K562 (cell line): ENCODE data around the gene GALNT18. TPM values are rescaled to one million over a fixed set of nuclear protein-coding genes. Genes with fewer than 3 reads are reported as not detected.

ENCODE experiments used
- ATAC-seq: fragments of 200-7000 bp; cut with Tn5 transposase; 3 replicates; pipeline ENCODE4 v1.9.1; 2020; ENCODE audit warnings: moderate library complexity
- BruUV-seq: library from RNA; stranded (reverse); fragments of 400-500 nt; replicated peaks from 2 replicates; lab custom pipeline; 2021; lab: Mats Ljungman, UMichigan
- CTCF ChIA-PET: fragments of 300-600 bp; formaldehyde crosslinking; extraction: SDS; loops from one replicate; lab custom pipeline; 2021; ENCODE audit warnings: low intra/inter-chr PET ratio; lab: Yijun Ruan, JAX
- POLR2A ChIA-PET: fragments of 300-600, 350-650 bp; sonication (Branson Sonifier 250); formaldehyde crosslinking; extraction: SDS; loops from one replicate; lab custom pipeline; 2021; ENCODE audit warnings: antibody characterized with exemption, inconsistent platforms; lab: Yijun Ruan, JAX
- DNase-seq, 4 experiments: peaks; one replicate each; pipeline versions ENCODE4 v3.0.0 to v3.0.0-alpha.2; 2011 to 2018; ENCODE audit warnings: low spot score in 3 of 4, mixed read lengths in 3 of 4; ENCODE audit errors: extremely low read depth in 1 of 4
- FAIRE-seq: peaks from 2 replicates; lab custom pipeline; 2011; peaks lifted over from hg19 to GRCh38; lab: Jason Lieb, UNC
- H2AFZ ChIP-seq: 2 replicates; pipeline ENCODE4 v1.6.0; 2011; ENCODE audit warnings: low read depth, low read length, control low read depth, inconsistent platforms
- H3K27ac ChIP-seq: fragments of 200-600 bp; 3 replicates; pipeline ENCODE4 v1.8.0; 2011; ENCODE audit warnings: low read depth, mild to moderate bottlenecking, control low read depth, inconsistent platforms, low read length, moderate library complexity, mixed read lengths; ENCODE audit errors: extremely low read depth
- H3K27me3 ChIP-seq, 2 experiments: fragments of 300-600 bp in 1 of 2; 2 replicates in 1 of 2; 3 replicates in 1 of 2; pipeline versions ENCODE4 v1.6.0 to v1.8.0; 2011; ENCODE audit warnings: inconsistent platforms in 2 of 2, low read length in 2 of 2, mild to moderate bottlenecking in 1 of 2, mixed read lengths in 1 of 2, moderate library complexity in 1 of 2; ENCODE audit not compliant: control insufficient read depth in 2 of 2, insufficient read depth in 2 of 2
- H3K36me3 ChIP-seq: fragments of 300-600 bp; 3 replicates; pipeline ENCODE4 v1.8.0; 2011; ENCODE audit warnings: mild to moderate bottlenecking, low read length, inconsistent platforms; ENCODE audit not compliant: control insufficient read depth, insufficient read depth
- H3K4me1 ChIP-seq, 2 experiments: fragments of 200-600 bp in 1 of 2; replicated peaks in 1 of 2; 2 replicates in 1 of 2; 3 replicates in 1 of 2; pipeline versions ENCODE4 v1.5.1 to v1.8.0; 2011; ENCODE audit warnings: inconsistent platforms in 2 of 2, low read length in 2 of 2, mild to moderate bottlenecking in 1 of 2, mixed read lengths in 1 of 2, moderate library complexity in 1 of 2; ENCODE audit not compliant: control insufficient read depth in 2 of 2, insufficient read depth in 2 of 2
- H3K4me2 ChIP-seq: 2 replicates; pipeline ENCODE4 v1.6.1; 2011; ENCODE audit warnings: low read length, control low read depth, inconsistent platforms, mixed read lengths; ENCODE audit not compliant: insufficient read depth
- H3K4me3 ChIP-seq: fragments of 200-600 bp; sonication (generic), shearing (Covaris generic); 2 replicates; pipeline ENCODE4 v1.5.1; 2016; ENCODE audit warnings: control low read depth, inconsistent platforms
- H3K79me2 ChIP-seq: fragments of 200-600 bp; 3 replicates; pipeline ENCODE4 v1.8.0; 2011; ENCODE audit warnings: low read length, inconsistent platforms; ENCODE audit not compliant: control insufficient read depth, insufficient read depth
- H3K9ac ChIP-seq, 2 experiments: 2 replicates each; pipeline versions ENCODE4 v1.6.0 to v1.6.1; 2011; ENCODE audit warnings: low read depth in 2 of 2, low read length in 2 of 2, control low read depth in 1 of 2, inconsistent platforms in 1 of 2, mild to moderate bottlenecking in 1 of 2, mixed read lengths in 1 of 2; ENCODE audit not compliant: insufficient read depth in 1 of 2
- H3K9me1 ChIP-seq: one replicate; pipeline ENCODE4 v1.6.0; 2011; ENCODE audit warnings: inconsistent platforms, mild to moderate bottlenecking, low read length, moderate library complexity; ENCODE audit not compliant: control insufficient read depth, insufficient read depth
- H3K9me3 ChIP-seq: replicated peaks from 2 replicates; pipeline ENCODE4 v1.5.1; 2011; ENCODE audit warnings: low read depth, low read length, inconsistent platforms; ENCODE audit not compliant: control insufficient read depth, insufficient read depth
- H4K20me1 ChIP-seq: replicated peaks from 2 replicates; pipeline ENCODE4 v1.6.1; 2011; ENCODE audit warnings: low read length, inconsistent platforms, mixed read lengths; ENCODE audit not compliant: control insufficient read depth, insufficient read depth
- CBX2 ChIP-seq: fragments of 200-600 bp; sonication (generic); IDR thresholded peaks from one replicate; pipeline ENCODE4 v1.6.1; 2012; ENCODE audit warnings: mild to moderate bottlenecking, low read length, inconsistent platforms; ENCODE audit not compliant: insufficient read depth, poor library complexity, severe bottlenecking
- NCOA6 ChIP-seq: fragments of 450-650 bp; IDR thresholded peaks from 2 replicates; pipeline ENCODE4 v1.6.1; 2017; ENCODE audit warnings: mild to moderate bottlenecking
- NR2C2 ChIP-seq, 2 experiments: fragments of 200-800 bp in 1 of 2; sonication (Bioruptor generic) in 1 of 2; sonication (generic) in 1 of 2; formaldehyde crosslinking in 1 of 2; IDR thresholded peaks; 2 replicates each; pipeline versions ENCODE4 v1.6.1 to v1.8.0; 2016 to 2022; ENCODE audit warnings: mild to moderate bottlenecking in 1 of 2, missing compliant biosample characterization in 1 of 2, missing genetic modification characterization in 1 of 2, missing genetic modification reagents in 1 of 2
- RBM25 ChIP-seq: fragments of 200-400 bp; formaldehyde crosslinking; IDR thresholded peaks from 2 replicates; pipeline ENCODE4 v1.6.1; 2018; ENCODE audit warnings: low read length, low read depth, moderate library complexity; ENCODE audit not compliant: severe bottlenecking
- ZNF184 ChIP-seq: sonication (generic); formaldehyde crosslinking; IDR thresholded peaks from 2 replicates; pipeline ENCODE4 v1.5.0; 2020; ENCODE audit warnings: missing genetic modification reagents
- WGBS: fragments of 100-300 bp; shearing (Covaris generic); methylation state at CpG from one replicate; pipeline ENCODE4 v1.1.6; 2016; ENCODE audit warnings: low coverage, mixed read lengths; ENCODE audit not compliant: insufficient coverage; ENCODE audit errors: missing lambda C conversion rate; 5-methylcytosine and 5-hydroxymethylcytosine counted together
- in situ Hi-C: fragments of 300-500 bp; cut with MboI; formaldehyde crosslinking; loops from 4 replicates; pipeline ENCODE4 v1.15.0; 2018; ENCODE audit warnings: inconsistent platforms, mixed read lengths
- intact Hi-C: fragments of 100-400 bp; cut with micrococcal nuclease; formaldehyde crosslinking; loops from 2 replicates; pipeline ENCODE4 v1.14.2; 2022
- polyA plus RNA-seq, 8 experiments: library from polyadenylated mRNA; depleted of rRNA in 4 of 8; stranded (reverse) in 5 of 8; unstranded in 3 of 8; fragments of >200 nt; fragmentation: Nextera tagmentation in 2 of 8; fragmentation: Illumina TruSeq in 1 of 8; extraction: Ambion mirVana in 2 of 8; extraction: Trizol in 1 of 8; gene quantifications; 2 replicates each; pipeline versions ENCODE4 v1.2.1 to v1.2.3, GENCODE V29; 2011 to 2014; ENCODE audit warnings: inconsistent platforms in 1 of 8, missing spikeins in 1 of 8
- total RNA-seq, 7 experiments: library from RNA; depleted of rRNA in 6 of 7; stranded (reverse); fragments of >200 nt in 6 of 7; fragmentation: Illumina TruSeq in 2 of 7; extraction: Trizol in 2 of 7; gene quantifications; 2 replicates each; pipeline versions ENCODE4 v1.2.1 to v1.2.3, GENCODE V29; 2011 to 2021; ENCODE audit warnings: low replicate concordance in 1 of 7

GALNT18 gene
- total and polyA plus RNA-seq, 9 of the 15 experiments (the other 6 are each of a cell fraction or from before 2014, with no cell fraction given): not detected

- Histone ChIP-seq H3K27me3 (peaks cover 0 to 13% of the 10 kb centered on the region in 2 experiments; a peak in 2 of 5 replicates), H3K4me3 (no peak overlapping the region), H3K4me2 (no peak overlapping the region), H3K9ac (no peak overlapping the region), H3K79me2 (no peaks in the 10 kb centered on the region), H3K4me1 (no peaks in the 10 kb centered on the region), H2AFZ (no peak overlapping the region), H3K36me3 (no peaks in the 10 kb centered on the region), H3K9me1 (no peaks in the 10 kb centered on the region), H3K27ac (no peak overlapping the region), H4K20me1 (no peaks in the 10 kb centered on the region), H3K9me3 (no peaks in the 10 kb centered on the region)
- 0% methylated on average over 2 of the region's 2 CpGs for WGBS
- CTCF ChIA-PET: no interaction called here
- FAIRE-seq (no peak), DNase-seq (no peak), ATAC-seq (no peak)
- intact Hi-C loops (no loop called here), in situ Hi-C loops (no loop called here)
- no peak for TF ChIP-seq CBX2
- no peak for TF ChIP-seq NR2C2 (CRISPR knock-in tag; IDR thresholded peaks at IDR 0.05)
- TF ChIP-seq NR2C2 (tag; IDR thresholded peaks at IDR 0.05): no peak
- TF ChIP-seq RBM25: peak; percentile 48
- BruUV-seq: no TSS peak
- POLR2A ChIA-PET: no interaction called here
These were observed 241.5 kb downstream of the GALNT18 start for GRCh38 chr11:11380340-11380739.

- no peak for ATAC-seq
- no peak for FAIRE-seq
- POLR2A ChIA-PET: interaction anchor here (0.6 kb wide), 1 partner anchor 17 kb away, joined by 4 read pairs; no protein-coding TSS in a partner anchor
- Histone ChIP-seq H3K9me3 (no peaks in the 10 kb centered on the region), H3K4me1 (no peaks in the 10 kb centered on the region), H3K36me3 (no peaks in the 10 kb centered on the region), H3K79me2 (no peaks in the 10 kb centered on the region), H3K27me3 (peaks cover 0 to 13% of the 10 kb centered on the region in 2 experiments; a peak in 3 of 5 replicates), H3K9ac (no peak overlapping the region), H3K4me2 (no peak overlapping the region), H3K4me3 (no peak overlapping the region), H2AFZ (no peak overlapping the region), H4K20me1 (no peaks in the 10 kb centered on the region), H3K27ac (no peak overlapping the region), H3K9me1 (no peaks in the 10 kb centered on the region)
- intact Hi-C loops (no loop called here), in situ Hi-C loops (no loop called here)
- CTCF ChIA-PET: no interaction called here
- WGBS: 0% methylated on average over 3 of the region's 3 CpGs
- DNase-seq: no peak
- BruUV-seq: no TSS peak
- TF ChIP-seq ZNF184 (CRISPR knock-in tag): no peak
- no peak for TF ChIP-seq NCOA6
These were observed 242.1 kb downstream of the GALNT18 start for GRCh38 chr11:11379661-11380060.
